ENCODE results near the gene ZXDC. TPM values are rescaled to one million over a fixed set of nuclear protein-coding genes. Genes with fewer than 3 reads are reported as not detected.

The ZXDC gene
- total and polyA plus RNA-seq, 2 donors (not counting 3 experiments of a cell fraction or from before 2014, with no cell fraction given) = 15.2 to 22.6 TPM

- DNase-seq (ENCODE audit: low read depth, low spot score) (peak; percentile 88), FAIRE-seq (peak; percentile 75)
- ChIA-PET CTCF (interaction anchor here (1.3 to 2.4 kb wide), 7 partner anchors 10 to 339 kb away, joined by 3 to 7 read pairs (median 5); no protein-coding TSS in a partner anchor), POLR2A (no interaction called here)
- dilution Hi-C loops (cut with MboI; ENCODE audit: extremely low pct_ligation_motif_present, low sequenced_read_pairs) (no loop called here), intact Hi-C loops (cut with micrococcal nuclease) (loop anchor here (1.0 to 10.0 kb wide), 3 partner anchors 115 to 558 kb away; partner anchors contain the start of gene KLF15)
- peaks cover 52% of the 10 kb centered on the region for H3K79me2 ChIP-seq (ENCODE audit: control insufficient read depth, insufficient read depth, low read length)
- H3K9ac ChIP-seq (replicated peaks; ENCODE audit: extremely low read depth, insufficient read depth, low read length) = no peak overlapping the region
- peak overlapping the region in 1 of 3 experiments; percentile 12 for H3K4me3 ChIP-seq (replicated peaks in 1 of 3; ENCODE audit: insufficient read depth in 1 of 3, low read depth in 1 of 3, low read length in 3 of 3)
- H3K27ac ChIP-seq (ENCODE audit: insufficient read depth, low read depth, low read length) = peak overlapping the region; percentile 43
- peak overlapping the region; percentile 59 for H3K4me2 ChIP-seq (ENCODE audit: insufficient read depth, low read length)
- H3K9me3 ChIP-seq (replicated peaks; ENCODE audit: control insufficient read depth, insufficient read depth, low read length) = no peaks in the 10 kb centered on the region
- peaks cover 33% of the 10 kb centered on the region for H3K4me1 ChIP-seq (ENCODE audit: control insufficient read depth, extremely low read depth, insufficient read depth, low read length)
- H3K36me3 ChIP-seq (ENCODE audit: control insufficient read depth in 2 of 2, extremely low read depth in 1 of 2, insufficient read depth in 2 of 2, low read length in 2 of 2) = peaks cover 12 to 27% of the 10 kb centered on the region in 2 experiments
- no peak overlapping the region for H2AFZ ChIP-seq (ENCODE audit: low read depth, low read length)
- H4K20me1 ChIP-seq (replicated peaks; ENCODE audit: control insufficient read depth, extremely low read depth, insufficient read depth, low read length) = no peaks in the 10 kb centered on the region
- no peaks in the 10 kb centered on the region for H3K27me3 ChIP-seq (ENCODE audit: control insufficient read depth in 2 of 2, insufficient read depth in 2 of 2, low read length in 2 of 2)
- TF ChIP-seq FOS (IDR thresholded peaks at IDR 0.05; ENCODE audit: borderline replicate concordance, insufficient read depth, low read length) (peak; percentile 51), MAX (IDR thresholded peaks at IDR 0.05; ENCODE audit: insufficient read depth, insufficient read length) (peak; percentile 48), JUN (IDR thresholded peaks at IDR 0.05; ENCODE audit: borderline replicate concordance, insufficient read depth, insufficient read length, low read depth) (peak; percentile 60), POLR2AphosphoS5 (IDR thresholded peaks at IDR 0.05; ENCODE audit: insufficient read depth, low read depth, low read length) (no peak), EZH2 (IDR thresholded peaks at IDR 0.05; ENCODE audit: borderline replicate concordance, low read depth, low read length, severe bottlenecking) (no peak), MYC (IDR thresholded peaks at IDR 0.05; ENCODE audit: low read depth, low read length) (no peak), CTCF (IDR thresholded peaks at IDR 0.05; ENCODE audit: extremely low read depth in 1 of 2, insufficient read depth in 1 of 2, low read depth in 1 of 2, low read length in 2 of 2) (no peak), GATA2 (IDR thresholded peaks at IDR 0.05; ENCODE audit: insufficient read depth, insufficient read length, low read depth, low read length) (peak; percentile 95), POLR2A (IDR thresholded peaks at IDR 0.05; ENCODE audit: low read depth, low read length) (no peak)
- no peaks in the 10 kb centered on the region for H3K9me1 ChIP-seq (replicated peaks; ENCODE audit: control insufficient read depth, extremely low read depth, insufficient read depth, low read length)
- BruUV-seq (replicated peaks) = no TSS peak
These were observed 3.2 kb downstream of the ZXDC start for GRCh38 chr3:126472277-126473006.

All from endothelial cell of umbilical vein (primary cell).